Hematopoietic multipotent progenitor cell (in vitro differentiated cells): ENCODE measurements around the gene GNPTAB. TPM values are rescaled to one million over a fixed set of nuclear protein-coding genes. Genes with fewer than 3 reads are reported as not detected.

ENCODE experiments used
- DNase-seq, 3 donors: peaks; one replicate each; pipeline ENCODE4 v3.0.0-alpha.2; 2011 to 2015; ENCODE audit warnings: low read depth in 2 of 3, low spot score in 2 of 3
- total RNA-seq: library from RNA; depleted of rRNA; stranded (reverse); fragments of >200 nt; gene quantifications from one replicate; pipeline ENCODE4 v1.2.3, GENCODE V29; 2012

Gene GNPTAB
- total RNA-seq, 1 donor = 40.4 TPM

DNA sequence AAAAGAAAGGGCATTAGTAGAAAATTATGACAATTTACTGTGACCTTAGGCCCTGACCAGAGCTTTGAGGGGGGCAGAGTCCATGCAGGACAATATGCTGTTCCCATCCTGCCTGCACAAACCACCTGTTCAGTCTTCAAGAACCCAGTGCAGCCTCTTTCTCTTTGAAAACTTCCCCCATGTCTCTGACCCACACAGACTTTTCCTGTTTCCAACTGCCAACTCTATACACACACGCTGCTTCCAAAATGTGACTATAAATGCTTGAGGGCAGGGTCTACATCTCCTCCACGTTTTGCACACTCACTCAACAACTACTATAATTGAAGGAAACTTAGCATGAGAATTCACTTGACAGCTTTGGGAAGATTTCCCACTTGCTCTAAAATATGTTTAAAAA, 54.9 kb downstream of the GNPTAB start:
- DNase-seq = peak in 2 of 3 donors; percentile 50 to 73

DNA sequence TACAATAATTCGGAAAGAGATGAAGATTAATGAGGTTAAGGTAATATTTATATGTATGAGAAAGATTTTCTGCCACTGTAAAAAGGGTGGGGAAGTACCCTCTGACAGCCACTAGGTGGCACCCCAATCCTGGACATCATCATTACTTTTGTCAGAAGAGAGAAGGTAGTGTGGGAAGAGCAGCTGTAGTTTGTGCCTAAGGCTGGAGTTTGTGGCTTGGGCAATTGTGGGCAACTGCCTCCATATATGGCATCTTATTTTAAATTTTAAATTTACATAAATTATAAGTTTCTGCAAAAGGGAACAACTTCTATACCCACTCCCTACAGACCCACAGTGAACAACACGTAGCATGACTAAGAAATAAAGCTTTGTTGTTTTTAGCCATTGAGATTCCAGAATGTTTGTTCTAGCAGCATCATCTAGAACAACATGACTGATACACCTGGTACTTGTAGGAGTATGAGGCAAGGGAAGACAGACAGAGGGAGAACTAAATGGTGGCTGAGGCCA, 57.1 kb downstream of the GNPTAB start:
- peak; percentile 47 to 88 (median 70) for DNase-seq

DNA sequence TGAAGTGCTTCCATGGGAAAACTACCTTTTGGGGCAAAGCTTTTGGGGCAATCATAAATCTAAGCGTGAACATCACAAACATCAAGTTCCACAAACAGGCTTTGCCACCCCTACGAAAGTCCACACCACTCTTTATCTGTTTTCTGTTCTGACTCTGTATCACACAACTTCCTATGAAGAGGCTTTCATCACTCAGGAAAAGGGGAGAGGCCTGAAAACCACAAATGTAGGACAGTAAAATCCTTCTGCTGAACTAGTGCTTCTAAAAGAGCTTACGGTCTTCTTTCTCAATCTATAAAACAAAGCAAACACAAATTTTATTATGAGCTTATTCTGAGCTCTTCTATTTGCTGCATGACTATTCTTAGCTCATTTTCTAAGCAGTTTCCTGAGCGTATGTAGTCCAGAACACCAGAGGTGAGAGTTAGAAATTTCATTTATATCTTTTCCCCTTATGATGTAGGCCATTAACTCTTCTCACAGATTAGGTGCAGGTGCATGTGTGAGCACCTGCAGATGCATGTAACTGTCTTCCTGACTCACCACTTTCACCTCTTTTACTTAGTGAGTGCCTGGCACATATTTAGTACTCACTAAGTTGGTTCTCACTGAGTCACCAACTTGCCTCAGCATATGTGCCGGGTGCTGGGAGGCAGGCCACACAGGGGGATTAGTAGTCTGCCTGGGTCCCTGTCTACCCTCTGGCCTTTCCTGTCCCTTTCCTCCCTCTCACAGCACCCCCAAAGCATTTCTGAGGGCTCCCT, 58.6 kb downstream of the GNPTAB start:
- no peak for DNase-seq

DNA sequence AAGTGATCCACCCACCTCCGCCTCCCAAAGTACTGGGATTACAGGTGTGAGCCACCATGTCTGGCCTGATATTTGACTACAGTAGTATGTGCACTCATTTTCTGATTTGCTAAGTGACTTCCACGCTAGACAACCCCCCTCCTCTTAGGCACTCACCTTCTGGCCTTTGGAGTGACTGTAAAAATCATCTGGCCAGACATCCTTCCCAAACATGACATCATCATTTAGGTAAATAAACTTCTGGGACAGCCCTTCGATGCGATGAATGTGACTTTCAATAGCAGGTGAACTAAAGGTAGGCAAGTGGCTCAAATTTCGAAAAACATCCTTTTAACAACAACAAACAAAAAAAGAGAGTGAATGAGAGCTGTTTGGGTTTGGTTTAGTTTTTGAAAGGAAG, 60.9 kb downstream of the GNPTAB start:
- DNase-seq = no peak

DNA sequence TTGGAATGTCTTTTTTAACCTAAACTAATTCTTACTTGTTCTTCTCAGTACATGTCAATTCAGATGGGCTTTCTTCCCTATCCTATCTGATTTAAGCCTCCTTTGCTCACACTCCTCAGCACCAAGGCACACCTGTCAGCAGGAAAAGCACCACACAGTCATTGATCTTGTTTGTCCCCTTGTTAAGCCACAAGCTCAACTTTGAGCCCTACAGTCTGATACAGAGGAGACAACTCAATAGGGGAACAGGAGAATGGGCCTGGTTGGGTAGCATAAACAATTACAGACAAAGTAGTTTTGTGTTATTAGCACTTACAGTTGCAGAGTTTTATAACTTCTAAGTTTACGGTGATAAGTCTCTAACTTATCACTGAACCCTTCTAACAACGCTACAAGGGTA, 62.0 kb downstream of the GNPTAB start:
- no peak for DNase-seq

DNA sequence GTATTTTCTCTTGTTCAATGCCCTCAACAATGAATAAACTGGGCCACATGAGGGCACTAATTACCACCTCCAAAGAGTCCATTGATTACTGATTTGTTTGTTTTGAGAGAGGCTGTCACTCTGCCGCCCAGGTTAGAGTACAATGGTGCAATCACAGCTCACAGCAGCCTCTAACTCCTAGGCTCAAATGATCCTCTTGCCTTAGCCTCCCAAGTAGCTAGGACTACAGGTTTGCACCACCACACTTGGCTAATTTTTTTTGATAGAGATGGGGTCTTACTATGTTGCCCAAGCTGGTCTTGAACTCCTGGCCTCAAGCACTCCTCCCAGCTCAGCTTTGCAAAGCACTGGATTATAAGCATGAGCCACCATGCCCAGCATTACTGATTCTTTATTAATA, 63.2 kb downstream of the GNPTAB start:
- no peak for DNase-seq

DNA sequence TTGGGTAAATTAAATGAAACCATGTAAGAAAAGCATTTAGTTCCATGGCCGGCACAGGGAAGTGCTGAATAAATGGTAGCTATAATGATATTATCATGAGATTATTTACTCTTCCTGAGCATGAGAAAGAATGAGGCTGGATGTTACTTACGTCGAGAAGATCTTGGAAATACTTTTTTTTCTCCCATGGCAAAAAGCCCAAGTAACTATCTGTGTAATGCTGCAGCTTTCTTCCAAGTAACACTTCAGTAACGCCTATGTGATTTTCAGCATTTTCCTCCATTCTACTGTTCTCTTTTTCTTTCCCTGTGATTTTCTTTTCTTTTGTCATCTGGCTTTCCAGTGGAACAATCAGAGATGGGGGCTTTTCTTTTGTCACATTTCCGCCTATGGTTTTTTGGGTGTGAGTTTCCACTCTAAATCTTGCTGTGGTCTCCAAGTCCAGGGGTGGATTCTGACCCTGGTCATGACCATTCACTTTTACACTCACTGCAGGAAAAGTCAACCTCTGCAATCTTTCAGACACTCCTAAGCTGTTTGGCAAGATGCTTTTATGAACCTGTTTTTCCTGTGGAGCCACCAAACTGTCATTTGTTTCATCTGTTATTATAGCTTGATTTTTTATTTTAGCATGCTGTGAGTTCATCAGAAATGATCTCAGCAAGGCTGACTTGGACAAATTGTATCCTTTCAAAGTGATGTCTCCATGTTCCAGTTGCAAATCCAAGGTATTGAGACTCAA, 66.5 kb downstream of the GNPTAB start:
- DNase-seq = no peak

DNA sequence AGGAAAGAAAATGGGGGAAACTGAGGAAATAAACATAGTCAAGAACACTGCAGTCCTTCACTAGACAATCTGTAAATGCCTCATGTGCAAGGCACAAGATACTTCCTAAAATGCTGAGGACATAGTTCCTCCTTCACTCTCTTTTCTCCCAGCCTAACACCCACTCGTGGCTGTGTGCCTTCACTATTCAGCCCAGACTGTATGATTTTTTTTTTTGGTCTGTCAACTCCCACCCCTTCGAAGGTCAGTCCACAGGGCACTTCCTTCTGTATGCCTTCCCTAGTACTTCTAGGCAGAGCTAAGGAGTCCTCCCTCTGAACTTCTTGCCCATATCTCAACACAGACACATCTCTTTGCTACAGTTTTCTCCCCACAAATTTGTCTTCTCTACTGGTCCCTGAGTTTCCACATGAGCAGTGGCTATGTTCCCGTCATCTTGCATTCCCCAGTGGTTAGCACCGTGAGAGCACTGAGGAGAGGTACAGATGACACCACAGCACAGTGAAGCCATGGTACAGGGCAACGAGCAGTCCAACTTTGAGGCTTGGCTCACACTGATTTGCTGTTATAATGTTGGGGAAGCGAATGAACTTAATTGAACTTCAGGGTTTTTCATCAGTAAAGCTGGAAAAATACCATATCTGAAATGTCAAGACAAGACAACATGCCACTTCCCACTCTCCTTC, 67.4 kb downstream of the GNPTAB start:
- no peak for DNase-seq

DNA sequence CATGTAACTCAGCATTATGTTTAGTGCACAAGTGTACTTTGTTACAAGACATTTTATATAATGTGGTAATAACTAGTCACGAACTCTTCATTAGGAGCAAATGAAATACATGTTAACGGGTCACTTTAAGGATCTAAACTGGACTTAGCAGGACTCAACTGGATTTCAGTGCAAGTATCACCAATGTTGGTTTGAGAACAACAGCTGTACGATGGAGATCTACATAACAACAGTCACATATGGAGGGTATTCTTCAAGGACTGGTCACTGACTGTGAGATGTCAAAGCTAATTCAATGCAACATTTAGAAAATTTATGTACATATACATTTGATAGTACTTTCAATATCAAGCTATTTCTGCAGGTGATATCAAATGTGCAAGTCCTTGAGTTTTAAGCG, 69.0 kb downstream of the GNPTAB start:
- DNase-seq = no peak

DNA sequence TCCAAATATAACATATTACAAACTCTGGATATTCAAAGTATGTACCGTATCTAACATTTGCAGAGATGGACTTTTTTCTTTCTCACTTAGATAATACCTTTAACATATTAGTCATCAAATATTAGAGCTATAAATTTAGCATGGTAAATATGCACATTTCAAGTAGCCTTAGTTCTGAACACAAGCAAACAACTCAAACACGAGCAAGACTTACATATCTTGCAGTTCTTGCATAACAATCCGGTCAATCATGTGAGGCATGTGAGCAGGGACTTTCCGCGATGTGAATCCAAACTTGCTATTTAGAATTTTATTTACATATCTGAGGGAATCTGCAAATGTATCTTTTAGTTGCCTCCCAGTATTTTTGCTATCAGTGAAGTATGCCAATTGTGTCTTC, 69.4 kb downstream of the GNPTAB start:
- no peak for DNase-seq

DNA sequence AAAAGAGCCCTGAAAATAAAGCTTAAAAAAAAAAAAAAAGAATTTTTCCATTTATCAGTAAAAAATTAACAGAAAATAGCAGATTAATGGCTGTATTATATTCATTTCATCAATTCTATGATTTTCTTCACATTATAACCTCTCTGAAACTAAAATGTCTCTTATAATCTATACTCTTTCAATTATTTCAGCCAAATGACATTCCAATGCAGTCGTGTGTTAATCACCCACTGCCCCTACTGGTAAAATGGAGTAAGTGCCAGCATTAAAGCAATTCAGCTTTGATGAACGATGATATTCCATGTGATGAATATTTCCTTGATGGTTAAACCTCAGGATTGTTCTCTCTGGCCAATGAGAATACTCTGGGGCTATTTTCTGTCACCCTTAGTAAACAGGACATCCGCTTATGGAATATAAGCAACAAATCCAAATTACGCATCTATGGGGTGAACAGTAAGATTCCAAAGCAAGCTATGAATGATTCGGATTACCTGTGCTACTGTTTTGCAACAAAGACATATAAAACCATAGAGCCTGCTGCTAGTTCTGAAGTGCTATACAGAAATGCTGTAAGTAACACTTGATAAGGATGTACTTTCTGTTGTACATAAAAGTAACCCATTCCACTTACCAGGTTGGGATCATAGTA, 71.2 kb downstream of the GNPTAB start:
- DNase-seq = peak in 1 of 3 donors; percentile 65

DNA sequence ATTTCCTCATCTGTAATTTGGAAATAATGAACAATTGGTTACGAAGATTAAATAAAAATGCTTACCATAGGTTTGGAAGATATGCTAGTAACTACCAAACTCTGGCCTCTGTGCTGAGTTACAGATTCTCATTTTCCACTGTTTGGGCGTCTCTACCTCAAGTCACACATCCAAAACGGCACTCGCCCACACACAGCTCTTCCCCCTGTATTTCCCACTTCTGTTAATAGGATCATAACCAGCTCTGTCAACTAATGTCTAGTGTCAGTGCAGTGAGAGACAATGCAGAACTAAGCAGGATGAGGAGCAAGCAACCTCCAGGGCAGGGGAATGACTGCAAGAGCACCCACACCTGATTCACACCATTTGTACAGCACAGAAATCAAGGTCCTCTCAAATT, 80.6 kb downstream of the GNPTAB start:
- DNase-seq = no peak

DNA sequence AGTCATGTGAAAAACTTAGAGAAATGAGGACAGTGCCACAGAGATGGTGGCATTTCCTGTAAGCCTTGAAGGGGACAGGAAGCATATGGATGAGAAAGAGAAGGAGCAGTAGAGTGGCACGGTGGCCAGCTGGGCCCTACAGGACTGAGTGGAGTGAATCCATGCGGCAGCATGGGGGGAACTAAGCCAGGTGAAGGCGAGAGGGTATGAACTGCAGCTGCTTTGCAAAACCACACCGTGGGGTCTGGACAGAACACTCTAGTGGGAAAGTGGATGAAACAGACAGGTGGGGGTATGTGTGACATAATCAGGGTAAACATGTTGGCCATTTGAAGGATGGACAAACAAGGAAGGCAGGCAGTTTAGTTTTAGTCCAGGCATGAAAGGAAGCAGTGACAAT, 81.1 kb downstream of the GNPTAB start:
- no peak for DNase-seq

DNA sequence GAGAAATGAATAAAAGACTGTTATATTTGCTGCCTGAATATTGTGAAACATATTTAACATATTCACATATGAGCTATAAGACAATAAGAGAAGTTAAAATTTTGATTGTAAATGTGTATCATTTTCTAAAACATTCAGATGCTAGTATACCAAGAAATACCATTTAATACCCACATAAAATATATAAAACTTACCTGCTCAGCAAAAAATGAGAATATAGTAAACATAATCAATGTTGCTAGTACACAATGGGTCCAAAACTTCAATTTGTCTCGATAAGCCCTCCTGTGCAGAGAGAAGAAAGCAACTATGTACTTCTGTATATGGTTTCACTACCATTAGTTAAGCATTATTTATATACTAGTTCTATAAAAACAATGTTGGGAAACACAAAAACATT, 81.9 kb downstream of the GNPTAB start:
- no peak for DNase-seq

DNA sequence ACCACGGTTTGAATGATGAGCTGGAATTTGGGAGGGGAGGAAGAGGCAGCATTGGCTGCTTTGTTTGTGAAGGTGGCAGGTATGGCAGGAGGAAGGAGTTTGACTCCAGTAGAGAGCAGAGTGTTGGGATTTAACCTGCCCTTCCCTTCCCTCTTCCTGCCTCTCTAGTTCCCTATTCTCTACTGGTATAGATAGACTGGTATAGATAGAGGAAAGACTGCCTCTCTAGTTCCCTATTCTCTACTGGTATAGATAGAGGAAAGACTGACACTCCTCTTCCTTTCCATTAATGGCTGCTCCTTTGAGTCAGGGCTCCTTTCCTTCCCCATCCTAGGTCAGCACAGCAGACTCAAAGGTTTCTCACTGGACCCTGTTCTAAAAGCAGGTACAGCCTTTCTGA, 83.1 kb downstream of the GNPTAB start:
- no peak for DNase-seq

DNA sequence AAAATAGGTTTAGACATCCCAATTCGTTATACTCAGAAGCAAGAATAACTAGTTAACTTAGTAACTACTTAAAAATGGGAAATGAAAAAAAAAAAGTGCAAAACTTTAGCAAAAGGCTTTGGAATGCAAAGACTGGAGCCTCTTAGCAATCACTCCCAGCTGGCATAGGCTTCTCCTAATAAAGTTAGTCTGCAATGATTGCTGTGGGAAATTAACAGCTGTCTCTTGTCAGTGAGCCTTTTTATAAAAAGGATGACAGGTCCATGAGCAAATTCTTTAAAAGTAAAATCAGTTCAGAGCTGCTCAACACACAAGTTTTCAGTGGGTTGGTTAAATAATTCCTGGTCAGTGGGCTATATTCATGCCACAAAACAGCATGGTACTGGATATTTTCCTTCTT, 84.1 kb downstream of the GNPTAB start:
- DNase-seq = no peak

DNA sequence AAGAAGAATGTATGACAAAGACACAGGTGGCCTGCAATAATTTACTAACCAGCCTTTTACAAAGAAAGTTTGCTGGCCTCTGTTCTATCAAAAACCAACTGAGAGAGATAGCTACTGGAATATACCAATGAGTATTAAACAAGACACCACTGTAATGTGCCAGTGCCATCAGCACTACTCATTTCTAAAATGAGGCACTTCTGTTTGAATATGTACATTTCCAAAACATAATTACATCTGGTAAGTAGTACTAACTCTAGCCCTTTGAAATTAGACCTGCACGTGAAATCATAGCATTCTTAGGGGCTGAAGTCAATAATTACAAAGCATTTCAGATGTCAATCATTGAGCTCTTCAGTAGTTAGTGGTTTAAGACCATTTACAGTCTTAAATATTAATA, 84.6 kb downstream of the GNPTAB start:
- no peak for DNase-seq

DNA sequence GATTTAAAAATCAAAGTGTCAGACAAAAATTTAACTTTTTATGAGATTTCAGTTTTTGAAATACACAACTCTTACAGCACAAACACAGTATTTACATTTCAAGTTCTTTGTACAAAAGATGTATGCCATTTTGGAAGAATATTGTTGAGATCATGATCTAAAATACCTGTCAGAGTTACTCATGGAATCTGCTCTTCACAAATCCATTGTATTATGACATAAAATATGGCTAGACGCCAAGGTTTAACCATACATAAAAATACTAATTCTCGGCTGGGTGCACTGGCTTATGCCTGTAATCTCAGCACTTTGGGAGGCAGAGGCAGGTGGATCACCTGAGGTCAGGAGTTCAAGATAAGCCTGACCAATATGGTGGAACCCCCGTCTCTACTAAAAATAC, 85.3 kb downstream of the GNPTAB start:
- no peak for DNase-seq

DNA sequence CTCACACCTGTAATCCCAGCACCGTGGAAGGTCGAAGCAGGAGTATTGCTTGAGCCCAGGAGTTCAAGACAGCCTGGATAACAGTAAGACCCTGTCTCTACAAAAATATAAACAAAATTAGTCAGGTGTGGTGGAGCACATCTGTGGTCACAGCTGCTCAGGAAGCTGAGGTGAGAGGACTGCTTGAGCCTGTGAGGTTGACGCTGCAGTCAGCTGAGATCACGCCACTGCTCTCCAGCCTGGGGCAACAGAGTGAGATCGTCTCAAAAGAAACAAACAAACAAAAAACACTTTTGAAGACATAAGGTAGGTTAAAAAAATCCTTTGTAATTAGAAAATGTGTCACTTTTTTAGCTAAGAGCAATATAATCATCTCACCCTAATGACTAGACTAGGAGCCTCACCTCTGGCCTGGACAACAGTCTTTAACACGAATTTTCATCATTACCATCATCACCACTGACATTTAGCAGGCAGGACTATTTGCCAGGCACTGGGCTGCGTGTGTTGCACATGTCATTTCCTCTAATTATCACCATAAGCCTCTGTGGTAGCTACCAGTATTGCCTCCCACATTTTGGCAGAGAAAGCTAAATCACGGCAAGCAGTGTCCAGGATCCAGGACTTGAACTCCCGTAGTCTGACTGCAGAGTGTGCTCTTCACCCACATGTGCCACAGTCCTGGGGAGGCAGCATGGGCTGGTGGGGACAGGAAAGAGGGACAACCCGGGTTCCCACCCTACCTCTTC, 86.9 kb downstream of the GNPTAB start:
- peak in 2 of 3 donors; percentile 13 to 34 for DNase-seq

DNA sequence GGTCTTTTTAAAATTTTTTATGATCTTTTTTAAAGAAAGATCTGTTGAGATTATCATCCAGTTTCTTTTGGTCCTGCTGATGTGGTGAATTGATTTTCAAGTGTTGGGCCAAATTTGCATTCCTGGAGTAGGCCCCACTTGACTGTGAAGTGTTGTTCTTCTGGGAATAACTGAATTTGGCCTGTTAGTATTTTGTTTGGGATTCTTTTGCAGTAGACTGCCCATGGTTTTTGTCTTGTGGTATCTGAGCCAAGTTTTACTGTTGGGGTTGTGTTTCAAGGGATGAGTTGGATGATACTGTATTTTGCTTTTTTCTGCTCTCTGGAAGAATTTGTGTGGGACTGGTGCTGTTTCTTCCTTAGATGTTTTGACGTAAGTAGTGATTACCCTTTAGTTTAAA, 87.5 kb downstream of the GNPTAB start:
- no peak for DNase-seq
